H1 (cell line): ENCODE data around the gene DLG5.

Source experiments
- CEBPB ChIP-seq: IDR thresholded peaks from 2 replicates; pipeline ENCODE4 v1.6.1; 2012; ENCODE audit warnings: low read depth, low read length
- CHD2 ChIP-seq: IDR thresholded peaks from 2 replicates; pipeline ENCODE4 v1.6.1; 2012; ENCODE audit warnings: low read length, improper control_type of control experiment
- GABPA ChIP-seq: IDR thresholded peaks from 2 replicates; pipeline ENCODE4 v1.6.1; 2011; ENCODE audit warnings: mild to moderate bottlenecking, low read length, moderate library complexity, borderline replicate concordance; ENCODE audit not compliant: insufficient read depth
- JUN ChIP-seq: IDR thresholded peaks from 2 replicates; pipeline ENCODE4 v1.6.1; 2011; ENCODE audit warnings: low read depth, mild to moderate bottlenecking, improper control_type of control experiment, low read length
- JUND ChIP-seq: IDR thresholded peaks from 2 replicates; pipeline ENCODE4 v1.6.1; 2011; ENCODE audit warnings: mild to moderate bottlenecking, improper control_type of control experiment, low read length
- KDM1A ChIP-seq: fragments of 200-600, 300-600 bp; sonication (generic); IDR thresholded peaks from 2 replicates; pipeline ENCODE4 v1.7.1; 2016; ENCODE audit warnings: mild to moderate bottlenecking, low read length, borderline replicate concordance
- PHF8 ChIP-seq: fragments of 200-600 bp; sonication (generic); conservative IDR thresholded peaks from 2 replicates; pipeline ENCODE4 v1.7.1; 2012; ENCODE audit warnings: low read depth, mild to moderate bottlenecking, inconsistent platforms, low read length, moderate library complexity
- POLR2A ChIP-seq, 2 experiments: IDR thresholded peaks; 1 replicate in 1 of 2; 2 replicates in 1 of 2; pipeline ENCODE4 v1.6.1; 2011; ENCODE audit warnings: low read depth in 2 of 2, low read length in 2 of 2, mild to moderate bottlenecking in 2 of 2; ENCODE audit errors: control extremely low read depth in 1 of 2
- POLR2AphosphoS5 ChIP-seq: IDR thresholded peaks from 2 replicates; pipeline ENCODE4 v1.6.1; 2011; ENCODE audit warnings: low read depth, low read length
- SAP30 ChIP-seq: fragments of 300-600 bp; sonication (generic); IDR thresholded peaks from 2 replicates; pipeline ENCODE4 v1.7.1; 2012; ENCODE audit warnings: low read length, moderate library complexity, mild to moderate bottlenecking, inconsistent platforms; ENCODE audit not compliant: insufficient read depth, insufficient replicate concordance
- SP4 ChIP-seq: IDR thresholded peaks from 2 replicates; pipeline ENCODE4 v1.6.1; 2012; ENCODE audit warnings: low read length, inconsistent platforms
- YY1 ChIP-seq: IDR thresholded peaks from 2 replicates; pipeline ENCODE4 v1.6.1; 2011; ENCODE audit warnings: low read depth, mild to moderate bottlenecking, low read length
- TF ChIP-seq, protein P1 (sequence below), 3 experiments: IDR thresholded peaks; 1 replicate in 2 of 3; 2 replicates in 1 of 3; pipeline versions ENCODE4 v1.5.1 to v1.6.1; 2011; ENCODE audit warnings: low read length in 3 of 3, mild to moderate bottlenecking in 3 of 3, inconsistent platforms in 2 of 3, low read depth in 1 of 3, moderate library complexity in 1 of 3; ENCODE audit not compliant: insufficient read depth in 1 of 3; ENCODE audit errors: control extremely low read depth in 1 of 3

DNA sequence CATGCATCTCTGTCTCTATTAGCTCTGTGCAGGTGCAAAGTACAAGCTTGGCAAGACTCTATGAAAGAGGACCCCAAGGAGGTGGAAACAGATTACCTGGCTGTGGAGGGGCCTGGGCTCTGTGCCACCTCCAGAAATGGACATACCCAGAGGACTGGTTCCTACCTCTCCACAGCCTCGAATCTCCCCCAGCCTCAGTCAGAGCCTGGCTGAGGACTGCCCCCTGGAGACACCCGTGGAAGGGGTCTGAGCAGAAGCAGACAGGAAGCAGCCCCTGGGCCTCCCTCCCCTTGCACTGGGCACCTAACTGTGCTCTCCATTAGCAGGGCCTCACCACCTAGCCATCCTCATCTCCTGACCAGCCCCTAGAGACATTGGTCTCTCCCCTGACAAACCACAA is 92.0 kb downstream of the DLG5 start:
- TF ChIP-seq CHD2 (no peak), POLR2AphosphoS5 (no peak), YY1 (no peak), POLR2A (IDR thresholded peaks at IDR 0.05; ENCODE audit: control extremely low read depth in 1 of 2, low read depth in 2 of 2, low read length in 2 of 2) (no peak), PHF8 (no peak), JUN (no peak), SAP30 (no peak), SP4 (no peak), CEBPB (no peak), KDM1A (no peak), JUND (no peak), GABPA (no peak)
- TF ChIP-seq, protein P1, sequence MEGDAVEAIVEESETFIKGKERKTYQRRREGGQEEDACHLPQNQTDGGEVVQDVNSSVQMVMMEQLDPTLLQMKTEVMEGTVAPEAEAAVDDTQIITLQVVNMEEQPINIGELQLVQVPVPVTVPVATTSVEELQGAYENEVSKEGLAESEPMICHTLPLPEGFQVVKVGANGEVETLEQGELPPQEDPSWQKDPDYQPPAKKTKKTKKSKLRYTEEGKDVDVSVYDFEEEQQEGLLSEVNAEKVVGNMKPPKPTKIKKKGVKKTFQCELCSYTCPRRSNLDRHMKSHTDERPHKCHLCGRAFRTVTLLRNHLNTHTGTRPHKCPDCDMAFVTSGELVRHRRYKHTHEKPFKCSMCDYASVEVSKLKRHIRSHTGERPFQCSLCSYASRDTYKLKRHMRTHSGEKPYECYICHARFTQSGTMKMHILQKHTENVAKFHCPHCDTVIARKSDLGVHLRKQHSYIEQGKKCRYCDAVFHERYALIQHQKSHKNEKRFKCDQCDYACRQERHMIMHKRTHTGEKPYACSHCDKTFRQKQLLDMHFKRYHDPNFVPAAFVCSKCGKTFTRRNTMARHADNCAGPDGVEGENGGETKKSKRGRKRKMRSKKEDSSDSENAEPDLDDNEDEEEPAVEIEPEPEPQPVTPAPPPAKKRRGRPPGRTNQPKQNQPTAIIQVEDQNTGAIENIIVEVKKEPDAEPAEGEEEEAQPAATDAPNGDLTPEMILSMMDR (IDR thresholded peaks at IDR 0.05; ENCODE audit: control extremely low read depth in 1 of 3, insufficient read depth in 1 of 3, low read depth in 1 of 3, low read length in 3 of 3) = no peak
